ENCODE results near the gene PRDX5. TPM values are rescaled to one million over a fixed set of nuclear protein-coding genes. Genes with fewer than 3 reads are reported as not detected.

PRDX5 gene
- total RNA-seq, 1 donor = 245 TPM

- Histone ChIP-seq H3K4me1 (ENCODE audit: insufficient read depth, low read length) (peaks cover 11% of the 10 kb centered on the region), H3K36me3 (ENCODE audit: insufficient read depth, low read length) (peaks cover 22% of the 10 kb centered on the region), H2AFZ (ENCODE audit: low read length) (peak overlapping the region; percentile 67), H3K27me3 (ENCODE audit: insufficient read depth, low read length) (no peaks in the 10 kb centered on the region), H3K4me3 (ENCODE audit: insufficient read depth, low read length) (peak overlapping the region; percentile 99), H3K9me3 (ENCODE audit: low read depth, low read length) (no peaks in the 10 kb centered on the region), H3K27ac (ENCODE audit: low read depth, low read length) (peak overlapping the region; percentile 97), H3K4me2 (ENCODE audit: insufficient read depth, low read length) (peak overlapping the region; percentile 92), H4K20me1 (ENCODE audit: insufficient read depth, low read length) (peaks cover 4% of the 10 kb centered on the region), H3K79me2 (ENCODE audit: insufficient read depth, low read length) (peaks cover 32% of the 10 kb centered on the region)
- TF ChIP-seq CTCF (IDR thresholded peaks at IDR 0.05; ENCODE audit: extremely low read depth, low read depth, low read length) = no peak
- DNase-seq (ENCODE audit: insufficient read length, low spot score, missing footprints) = peak; percentile 73
Measured at GRCh38 chr11:64316672-64317324, 1.1 kb upstream of the PRDX5 start.

GRCh38 chr11:64317325-64317960, 478 bp upstream of the PRDX5 start, which contains the start of gene TRMT112:
Gene TRMT112, minus strand, starts transcription at chr11:64317559. Its CDS starts 33 bp downstream, at chr11:64317526.
- TF ChIP-seq CTCF (IDR thresholded peaks at IDR 0.05; ENCODE audit: extremely low read depth, low read depth, low read length) = no peak
- no peaks in the 10 kb centered on the region for H3K27me3 ChIP-seq (ENCODE audit: insufficient read depth, low read length)
- peak; percentile 99 for DNase-seq (ENCODE audit: insufficient read length, low spot score, missing footprints)
- H3K27ac ChIP-seq (ENCODE audit: low read depth, low read length) = peak within 1 kb of the TSS; percentile 97
- peaks cover 4% of the 10 kb centered on the region for H4K20me1 ChIP-seq (ENCODE audit: insufficient read depth, low read length)
- H3K36me3 ChIP-seq (ENCODE audit: insufficient read depth, low read length) = peaks cover 27% of the 10 kb centered on the region
- peaks cover 11% of the 10 kb centered on the region for H3K4me1 ChIP-seq (ENCODE audit: insufficient read depth, low read length)
- H3K9me3 ChIP-seq (ENCODE audit: low read depth, low read length) = no peaks in the 10 kb centered on the region
- peak within 1 kb of the TSS; percentile 99 for H3K4me3 ChIP-seq (ENCODE audit: insufficient read depth, low read length)
- H2AFZ ChIP-seq (ENCODE audit: low read length) = peak within 1 kb of the TSS; percentile 67
- H3K4me2 ChIP-seq (ENCODE audit: insufficient read depth, low read length) = peak within 1 kb of the TSS; percentile 92
- peaks cover 31% of the 10 kb centered on the region for H3K79me2 ChIP-seq (ENCODE audit: insufficient read depth, low read length)

- H2AFZ ChIP-seq (ENCODE audit: low read length) = peak overlapping the region; percentile 67
- peak; percentile 75 for DNase-seq (ENCODE audit: insufficient read length, low spot score, missing footprints)
- peak overlapping the region; percentile 51 for H3K27ac ChIP-seq (ENCODE audit: low read depth, low read length)
- peak overlapping the region; percentile 99 for H3K4me3 ChIP-seq (ENCODE audit: insufficient read depth, low read length)
- TF ChIP-seq CTCF (IDR thresholded peaks at IDR 0.05; ENCODE audit: extremely low read depth, low read depth, low read length) = no peak
- H4K20me1 ChIP-seq (ENCODE audit: insufficient read depth, low read length) = peaks cover 7% of the 10 kb centered on the region
- no peaks in the 10 kb centered on the region for H3K9me3 ChIP-seq (ENCODE audit: low read depth, low read length)
- H3K27me3 ChIP-seq (ENCODE audit: insufficient read depth, low read length) = no peaks in the 10 kb centered on the region
- peak overlapping the region; percentile 92 for H3K4me2 ChIP-seq (ENCODE audit: insufficient read depth, low read length)
- peaks cover 11% of the 10 kb centered on the region for H3K4me1 ChIP-seq (ENCODE audit: insufficient read depth, low read length)
- H3K79me2 ChIP-seq (ENCODE audit: insufficient read depth, low read length) = peaks cover 26% of the 10 kb centered on the region
- H3K36me3 ChIP-seq (ENCODE audit: insufficient read depth, low read length) = peaks cover 30% of the 10 kb centered on the region
Measured at GRCh38 chr11:64318766-64319761, 1.1 kb downstream of the PRDX5 start.
